Natural killer cell treated with Interleukin-12 subunit alpha and Interleukin-12 subunit beta and Interleukin-15 and Interleukin-18, amount 100 ng/mL, for 72 hours (primary cell): ENCODE measurements around the gene PMVK. TPM values are rescaled to one million over a fixed set of nuclear protein-coding genes. Genes with fewer than 3 reads are reported as not detected.
A peak's percentile ranks its signal among the peaks of the same experiment; 100 is the strongest.

ENCODE experiments used
- ATAC-seq, 2 donors: fragments of 150-1000 bp; cut with Tn5 transposase in 1 of 2; sonication (Bioruptor Pico), chemical (Tn5 transposase) in 1 of 2; 2 replicates each; pipeline ENCODE4 v1.10.0; 2021
- DNase-seq: peaks from one replicate; pipeline ENCODE4 v3.0.0; 2022; ENCODE audit warnings: low spot score
- H3K27ac Mint-ChIP-seq, 2 donors: 1 replicate in 1 of 2; 2 replicates in 1 of 2; pipeline ENCODE4 v1.8.0; 2022; ENCODE audit warnings: mixed read lengths in 2 of 2, mild to moderate bottlenecking in 1 of 2, moderate library complexity in 1 of 2
- H3K27me3 Mint-ChIP-seq, 2 donors: 1 replicate in 1 of 2; 2 replicates in 1 of 2; pipeline ENCODE4 v1.8.0; 2022; ENCODE audit warnings: mixed read lengths in 2 of 2
- H3K36me3 Mint-ChIP-seq: one replicate; pipeline ENCODE4 v1.8.0; 2022; ENCODE audit warnings: mixed read lengths
- H3K4me1 Mint-ChIP-seq, 2 donors: 1 replicate in 1 of 2; 2 replicates in 1 of 2; pipeline ENCODE4 v1.8.0; 2022; ENCODE audit warnings: low read depth in 2 of 2, mixed read lengths in 2 of 2, mild to moderate bottlenecking in 1 of 2
- H3K4me3 Mint-ChIP-seq: one replicate; pipeline ENCODE4 v1.8.0; 2022; ENCODE audit warnings: mixed read lengths
- H3K9me3 Mint-ChIP-seq: 2 replicates; pipeline ENCODE4 v1.8.0; 2022; ENCODE audit warnings: mixed read lengths
- total RNA-seq, 2 donors: library from RNA; stranded (reverse); gene quantifications; one replicate each; pipeline ENCODE4 v1.2.3, GENCODE V29; 2022

PMVK gene
- total RNA-seq, 2 donors from 2014 or later, result 28.8 to 53.9 TPM

DNA sequence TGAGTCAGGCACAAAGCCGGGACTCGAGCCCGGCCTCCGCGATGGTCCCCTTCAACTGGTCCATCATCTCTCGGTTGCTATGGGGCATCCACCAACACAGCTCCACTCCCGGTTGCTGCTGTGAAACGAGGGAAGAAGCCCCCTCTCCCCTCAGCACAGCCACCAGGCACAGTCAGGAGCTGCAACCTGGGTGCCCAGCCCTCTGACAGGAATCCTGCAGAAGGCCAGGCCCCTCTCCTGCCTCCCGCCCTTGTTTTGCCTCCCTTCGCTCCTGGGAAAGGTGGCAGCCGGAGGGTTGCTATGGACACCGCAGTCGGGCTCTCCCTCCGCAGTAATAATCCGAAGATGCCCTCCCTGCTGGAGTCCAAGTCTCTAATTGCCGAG is 57.5 kb downstream of the PMVK start:
- H3K36me3 Mint-ChIP-seq, result no peaks in the 10 kb centered on the region
- DNase-seq (no peak), ATAC-seq (no peak)
- peaks cover 9 to 20% of the 10 kb centered on the region in 2 donors for H3K27me3 Mint-ChIP-seq
- no peak overlapping the region for H3K4me3 Mint-ChIP-seq
- H3K27ac Mint-ChIP-seq, result no peak overlapping the region
- H3K9me3 Mint-ChIP-seq, result no peaks in the 10 kb centered on the region
- peaks cover 0 to 5% of the 10 kb centered on the region in 2 donors for H3K4me1 Mint-ChIP-seq

DNA sequence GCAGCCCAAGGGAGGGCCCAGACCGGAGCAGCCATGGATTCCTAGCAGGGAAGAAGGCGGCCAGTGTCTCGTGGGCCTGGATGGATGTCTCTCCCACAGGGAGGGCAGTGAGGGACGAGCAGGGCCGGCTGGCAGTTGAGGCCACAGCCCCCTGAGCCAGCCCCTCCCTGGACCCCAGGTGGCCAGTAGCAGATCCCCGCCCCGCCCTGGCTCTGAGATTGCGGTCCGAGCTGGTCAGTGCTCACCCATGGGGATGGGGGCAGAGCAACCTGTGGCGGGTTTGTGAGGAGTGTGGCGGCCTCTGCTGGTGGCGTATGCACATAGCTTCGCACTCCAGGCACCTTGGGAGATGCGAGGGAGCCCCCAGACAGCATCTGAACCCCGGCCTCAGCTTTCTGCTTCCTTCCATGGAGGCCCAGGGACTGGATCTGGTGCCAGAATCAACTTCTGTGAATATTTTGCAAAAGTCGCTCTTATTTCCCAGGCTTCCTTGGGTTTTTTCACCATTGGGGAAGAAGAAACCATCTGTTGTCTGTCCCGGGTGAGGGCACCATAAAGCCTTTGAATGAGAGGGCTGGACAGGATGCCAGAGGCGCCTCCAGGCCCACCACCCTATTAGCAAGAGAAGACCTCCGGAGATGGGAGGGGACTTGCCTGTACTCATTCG is 58.0 kb downstream of the PMVK start:
- DNase-seq (peak; percentile 74), ATAC-seq (peak; percentile 80 to 88)
- H3K9me3 Mint-ChIP-seq, result no peaks in the 10 kb centered on the region
- peaks cover 9 to 20% of the 10 kb centered on the region in 2 donors for H3K27me3 Mint-ChIP-seq
- no peaks in the 10 kb centered on the region for H3K36me3 Mint-ChIP-seq
- peaks cover 0 to 5% of the 10 kb centered on the region in 2 donors for H3K4me1 Mint-ChIP-seq
- no peak overlapping the region for H3K27ac Mint-ChIP-seq
- H3K4me3 Mint-ChIP-seq, result no peak overlapping the region

DNA sequence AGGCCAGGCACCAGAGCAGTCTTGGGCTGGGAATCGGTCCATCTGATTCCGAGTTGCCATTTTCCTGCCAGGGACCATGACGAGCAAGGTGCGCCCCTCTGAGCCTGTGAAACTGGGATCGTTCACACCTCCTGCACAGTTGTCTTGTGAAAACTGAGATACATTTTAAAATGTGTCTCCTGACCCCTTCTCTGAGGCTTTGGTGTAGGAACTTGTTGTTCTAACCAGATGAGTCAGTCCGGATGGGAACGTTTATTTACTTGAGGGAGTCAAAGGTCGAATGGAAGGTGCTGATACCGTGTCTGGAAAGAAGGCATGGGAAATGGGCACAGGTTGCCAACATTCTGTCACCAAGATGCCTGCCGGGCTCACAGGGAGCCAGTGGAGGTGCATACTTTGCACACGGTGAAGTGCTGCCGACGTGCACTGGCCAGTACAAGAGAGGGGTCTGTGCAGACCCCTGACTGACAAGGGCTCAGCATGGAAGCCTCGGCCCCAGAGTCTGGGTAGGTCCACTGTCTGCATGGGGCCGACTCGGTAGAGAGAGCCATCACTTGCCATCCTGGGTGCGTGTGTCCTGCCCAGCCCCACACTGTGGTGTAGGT is 59.0 kb downstream of the PMVK start:
- ATAC-seq (no peak), DNase-seq (no peak)
- Mint-ChIP-seq H3K27ac (no peak overlapping the region), H3K4me1 (peaks cover 0 to 5% of the 10 kb centered on the region in 2 donors), H3K9me3 (no peaks in the 10 kb centered on the region), H3K4me3 (no peak overlapping the region), H3K36me3 (no peaks in the 10 kb centered on the region), H3K27me3 (peaks cover 13 to 20% of the 10 kb centered on the region in 2 donors)

DNA sequence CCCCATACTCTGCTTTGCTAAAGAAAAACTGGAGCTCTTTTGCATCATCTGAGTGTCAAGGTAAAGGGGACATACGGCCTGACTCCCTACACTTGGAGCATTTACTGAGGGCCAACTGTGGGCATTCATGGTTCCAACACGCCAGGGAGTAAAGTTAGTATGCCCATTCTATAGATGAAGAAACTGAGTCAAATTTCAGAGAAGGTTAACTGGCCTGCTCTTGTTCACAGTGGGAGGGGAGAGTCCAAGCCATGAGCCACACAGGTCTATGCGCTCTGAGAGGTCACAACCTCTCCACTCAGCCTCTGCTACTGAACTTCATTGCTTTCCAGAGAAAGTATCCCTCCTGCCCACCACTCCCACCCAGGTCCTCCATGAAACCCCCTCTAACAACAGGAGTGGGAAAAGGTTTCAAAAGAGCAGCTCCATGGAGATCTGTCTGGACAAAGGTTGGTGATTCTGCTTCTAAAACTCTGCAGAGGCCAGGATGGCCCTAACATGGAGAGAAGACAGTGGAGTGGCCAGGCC is 59.6 kb downstream of the PMVK start:
- Mint-ChIP-seq H3K4me1 (peaks cover 0 to 5% of the 10 kb centered on the region in 2 donors), H3K4me3 (no peak overlapping the region), H3K27me3 (peaks cover 15 to 20% of the 10 kb centered on the region in 2 donors), H3K36me3 (no peaks in the 10 kb centered on the region), H3K9me3 (no peaks in the 10 kb centered on the region), H3K27ac (no peak overlapping the region)
- DNase-seq (no peak), ATAC-seq (no peak)

Other genes starting within 250 kb of the PMVK start
- under 1 TPM in 1 of 2 donors, not detected in 1; 0.08 TPM for gene KCNN3, start 66.4 kb downstream of the PMVK start, total RNA-seq
- gene PBXIP1, start 19.4 kb upstream of the PMVK start, total RNA-seq, result 10 to 100 TPM; 28.9 to 40.7 TPM
- 10 to 100 TPM; 27.4 to 36.0 TPM for gene PYGO2, start 25.1 kb upstream of the PMVK start, total RNA-seq
- gene SHC1, start 34.0 kb upstream of the PMVK start, total RNA-seq, result 10 to 100 TPM; 72.3 to 72.7 TPM
- gene CKS1B, start 38.0 kb upstream of the PMVK start, total RNA-seq, result 10 to 100 TPM; 52.4 to 72.9 TPM
- gene FLAD1, start 46.6 kb upstream of the PMVK start, total RNA-seq, result 10 to 100 TPM; 53.1 to 84.2 TPM
- gene LENEP, start 56.9 kb upstream of the PMVK start, total RNA-seq, result 1 to 10 TPM in 1 of 2 donors, under 1 TPM in 1; 0.48 to 4.3 TPM
- 100 to 1,000 TPM in 1 of 2 donors, 10 to 100 TPM in 1; 78.4 to 107 TPM for gene ZBTB7B, start 66.1 kb upstream of the PMVK start, total RNA-seq
- under 1 TPM in 1 of 2 donors, not detected in 1; 0.57 TPM for gene DCST2, start 97.1 kb upstream of the PMVK start, total RNA-seq
- gene DCST1, start 97.1 kb upstream of the PMVK start, total RNA-seq, result not detected
- 100 to 1,000 TPM in 1 of 2 donors, 10 to 100 TPM in 1; 42.1 to 107 TPM for gene ADAM15, start 114.6 kb upstream of the PMVK start, total RNA-seq
- 1 to 10 TPM; 1.7 to 4.7 TPM for gene EFNA4, start 127.0 kb upstream of the PMVK start, total RNA-seq
- 1 to 10 TPM in 1 of 2 donors, not detected in 1; 1.2 TPM for gene EFNA3, start 142.1 kb upstream of the PMVK start, total RNA-seq
- not detected for gene EFNA1, start 191.2 kb upstream of the PMVK start, total RNA-seq
- 10 to 100 TPM; 28.8 to 36.3 TPM for gene SLC50A1, start 199.1 kb upstream of the PMVK start, total RNA-seq
- gene DPM3, start 203.8 kb upstream of the PMVK start, total RNA-seq, result 10 to 100 TPM; 26.0 to 31.1 TPM
- gene KRTCAP2, start 236.6 kb upstream of the PMVK start, total RNA-seq, result 100 to 1,000 TPM; 149 to 223 TPM
- 1 to 10 TPM; 3.6 to 9.3 TPM for gene TRIM46, start 237.1 kb upstream of the PMVK start, total RNA-seq